Measurements from ENCODE around the gene UBE2D2.

DNA sequence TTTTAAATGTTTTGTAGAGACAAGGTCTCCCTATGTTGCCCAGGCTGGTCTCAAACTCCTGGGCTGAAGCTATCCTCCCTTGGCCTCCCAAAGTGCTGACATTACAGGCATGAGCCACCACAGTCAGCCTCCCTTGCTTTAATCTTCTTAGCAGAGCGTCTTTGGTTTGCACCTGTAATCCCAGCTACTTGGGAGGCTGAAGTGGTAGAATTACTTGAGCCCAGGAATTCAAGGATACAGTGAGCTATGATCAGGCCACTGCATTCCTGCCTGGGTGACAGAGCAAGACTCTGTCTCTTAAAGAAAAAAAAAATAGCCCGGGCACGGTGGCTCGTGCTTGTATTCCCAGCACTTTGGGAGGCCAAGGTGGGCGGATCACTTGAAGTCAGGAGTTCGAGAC is 27.8 kb downstream of the UBE2D2 start:
- TF ChIP-seq, protein P1, sequence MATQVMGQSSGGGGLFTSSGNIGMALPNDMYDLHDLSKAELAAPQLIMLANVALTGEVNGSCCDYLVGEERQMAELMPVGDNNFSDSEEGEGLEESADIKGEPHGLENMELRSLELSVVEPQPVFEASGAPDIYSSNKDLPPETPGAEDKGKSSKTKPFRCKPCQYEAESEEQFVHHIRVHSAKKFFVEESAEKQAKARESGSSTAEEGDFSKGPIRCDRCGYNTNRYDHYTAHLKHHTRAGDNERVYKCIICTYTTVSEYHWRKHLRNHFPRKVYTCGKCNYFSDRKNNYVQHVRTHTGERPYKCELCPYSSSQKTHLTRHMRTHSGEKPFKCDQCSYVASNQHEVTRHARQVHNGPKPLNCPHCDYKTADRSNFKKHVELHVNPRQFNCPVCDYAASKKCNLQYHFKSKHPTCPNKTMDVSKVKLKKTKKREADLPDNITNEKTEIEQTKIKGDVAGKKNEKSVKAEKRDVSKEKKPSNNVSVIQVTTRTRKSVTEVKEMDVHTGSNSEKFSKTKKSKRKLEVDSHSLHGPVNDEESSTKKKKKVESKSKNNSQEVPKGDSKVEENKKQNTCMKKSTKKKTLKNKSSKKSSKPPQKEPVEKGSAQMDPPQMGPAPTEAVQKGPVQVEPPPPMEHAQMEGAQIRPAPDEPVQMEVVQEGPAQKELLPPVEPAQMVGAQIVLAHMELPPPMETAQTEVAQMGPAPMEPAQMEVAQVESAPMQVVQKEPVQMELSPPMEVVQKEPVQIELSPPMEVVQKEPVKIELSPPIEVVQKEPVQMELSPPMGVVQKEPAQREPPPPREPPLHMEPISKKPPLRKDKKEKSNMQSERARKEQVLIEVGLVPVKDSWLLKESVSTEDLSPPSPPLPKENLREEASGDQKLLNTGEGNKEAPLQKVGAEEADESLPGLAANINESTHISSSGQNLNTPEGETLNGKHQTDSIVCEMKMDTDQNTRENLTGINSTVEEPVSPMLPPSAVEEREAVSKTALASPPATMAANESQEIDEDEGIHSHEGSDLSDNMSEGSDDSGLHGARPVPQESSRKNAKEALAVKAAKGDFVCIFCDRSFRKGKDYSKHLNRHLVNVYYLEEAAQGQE (IDR thresholded peaks at IDR 0.05; ENCODE audit: low read depth) = no peak
- TF ChIP-seq RAD21 (IDR thresholded peaks at IDR 0.05; ENCODE audit: low read depth) = no peak
- no peak for TF ChIP-seq CREB1 (IDR thresholded peaks at IDR 0.05; ENCODE audit: low read depth)
- TF ChIP-seq CEBPB (IDR thresholded peaks at IDR 0.05) = no peak
- TF ChIP-seq TAF1 (IDR thresholded peaks at IDR 0.05; ENCODE audit: low read depth) = no peak
- TF ChIP-seq FOXM1 (IDR thresholded peaks at IDR 0.05; ENCODE audit: borderline replicate concordance, low read depth) = no peak
- TF ChIP-seq YY1 (IDR thresholded peaks at IDR 0.05; ENCODE audit: low read depth) = no peak
- TF ChIP-seq EP300 (IDR thresholded peaks at IDR 0.05; ENCODE audit: borderline replicate concordance) = no peak
- TF ChIP-seq NFIC (IDR thresholded peaks at IDR 0.05) = no peak
- TF ChIP-seq TCF12 (IDR thresholded peaks at IDR 0.05; ENCODE audit: low read depth) = no peak
- TF ChIP-seq, protein P2, sequence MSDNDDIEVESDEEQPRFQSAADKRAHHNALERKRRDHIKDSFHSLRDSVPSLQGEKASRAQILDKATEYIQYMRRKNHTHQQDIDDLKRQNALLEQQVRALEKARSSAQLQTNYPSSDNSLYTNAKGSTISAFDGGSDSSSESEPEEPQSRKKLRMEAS (IDR thresholded peaks at IDR 0.05) = no peak
- TF ChIP-seq EGR1 (IDR thresholded peaks at IDR 0.05) = no peak
- TF ChIP-seq, protein P3, sequence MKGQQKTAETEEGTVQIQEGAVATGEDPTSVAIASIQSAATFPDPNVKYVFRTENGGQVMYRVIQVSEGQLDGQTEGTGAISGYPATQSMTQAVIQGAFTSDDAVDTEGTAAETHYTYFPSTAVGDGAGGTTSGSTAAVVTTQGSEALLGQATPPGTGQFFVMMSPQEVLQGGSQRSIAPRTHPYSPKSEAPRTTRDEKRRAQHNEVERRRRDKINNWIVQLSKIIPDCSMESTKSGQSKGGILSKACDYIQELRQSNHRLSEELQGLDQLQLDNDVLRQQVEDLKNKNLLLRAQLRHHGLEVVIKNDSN (IDR thresholded peaks at IDR 0.05) = no peak
